Measurements from ENCODE around the gene IKBKE. TPM values are rescaled to one million over a fixed set of nuclear protein-coding genes. Genes with fewer than 3 reads are reported as not detected.

IKBKE gene
- total RNA-seq, 1 experiment from 2014 or later: 6.6 TPM

GRCh38 chr1:206508130-206508889 lies 38.0 kb downstream of the IKBKE start:
- Histone ChIP-seq H2BK120ac (ENCODE audit: low read depth, low read length, poor library complexity, severe bottlenecking) (no peak overlapping the region), H3K79me2 (ENCODE audit: insufficient read depth, low read length) (no peaks in the 10 kb centered on the region), H3K27ac (ENCODE audit: insufficient read length, low read depth, low read length) (no peak overlapping the region), H3K18ac (ENCODE audit: insufficient read length, low read depth, low read length) (no peak overlapping the region), H4K5ac (ENCODE audit: insufficient read length, low read depth, low read length) (no peak overlapping the region), H3K14ac (ENCODE audit: insufficient read depth, low read length) (no peak overlapping the region), H3K23me2 (ENCODE audit: insufficient read length, low read depth, low read length, poor library complexity, severe bottlenecking) (peaks cover 9% of the 10 kb centered on the region), H2BK12ac (ENCODE audit: insufficient read length, low read depth, low read length) (no peak overlapping the region), H2BK15ac (ENCODE audit: low read depth, low read length) (no peak overlapping the region), H4K8ac (replicated peaks; ENCODE audit: insufficient read length, low read depth, low read length) (no peak overlapping the region), H3K23ac (ENCODE audit: insufficient read length, low read depth, low read length) (no peak overlapping the region), H4K20me1 (ENCODE audit: control insufficient read depth, insufficient read depth, insufficient read length) (no peaks in the 10 kb centered on the region), H3K4me2 (ENCODE audit: insufficient read depth, insufficient read length, low read length) (peak overlapping the region; percentile 0), H3K27me3 (ENCODE audit: insufficient read depth, low read length) (peaks cover 20% of the 10 kb centered on the region), H4K91ac (ENCODE audit: insufficient read length, low read depth, low read length) (no peak overlapping the region), H2AFZ (ENCODE audit: low read length) (no peak overlapping the region), H2BK5ac (ENCODE audit: insufficient read length, low read length) (no peak overlapping the region), H3T11ph (ENCODE audit: low read length) (no peak overlapping the region), H3K79me1 (ENCODE audit: insufficient read depth, low read depth, low read length, poor library complexity, severe bottlenecking) (no peaks in the 10 kb centered on the region), H2AK5ac (ENCODE audit: insufficient read length, low read length) (no peak overlapping the region), H3K4ac (ENCODE audit: low read depth, low read length) (no peak overlapping the region), H2BK20ac (ENCODE audit: low read depth, low read length, poor library complexity, severe bottlenecking) (no peak overlapping the region), H3K9me3 (ENCODE audit: control insufficient read depth, low read depth, low read length) (no peaks in the 10 kb centered on the region), H3K4me1 (ENCODE audit: insufficient read depth, low read length) (no peaks in the 10 kb centered on the region; the same call in 1 of the 2 replicates), H3K56ac (ENCODE audit: insufficient read length, low read depth, low read length) (no peak overlapping the region), H3K9ac (ENCODE audit: extremely low read depth, insufficient read length, low read length) (no peak overlapping the region)
- DNase-seq: no peak
- Mint-ChIP-seq H3K4me1 (peaks cover 25 to 32% of the 10 kb centered on the region in 2 experiments), H3K9me3 (no peaks in the 10 kb centered on the region; a peak in 1 of 5 replicates), H3K36me3 (ENCODE audit: insufficient read depth in 1 of 3, low read depth in 3 of 3) (no peaks in the 10 kb centered on the region; a peak in 1 of 7 replicates), H3K27me3 (ENCODE audit: low read depth) (peaks cover 78% of the 10 kb centered on the region), H3K27ac (no peak overlapping the region), H3K4me3 (peak overlapping the region; percentile 57 to 78)
- no peak for TF ChIP-seq CTCF (conservative IDR thresholded peaks at IDR 0.05)
- no CpG with 5 or more reads among the region's 15 CpGs for WGBS (ENCODE audit: extremely low coverage, insufficient read length, low lambda C conversion rate)

All from H9 (cell line).